Kidney tubule cell (primary cell): Measurements from ENCODE around the gene CSGALNACT2.

Source experiments
- DNase-seq: peaks from one replicate; pipeline ENCODE4 v3.0.0-alpha.2; 2018; ENCODE audit warnings: low spot score

CSGALNACT2 gene

GRCh38 chr10:43229208-43230061, 91.2 kb downstream of the CSGALNACT2 start:
- peak; percentile 27 for DNase-seq

GRCh38 chr10:43230101-43230908, 92.1 kb downstream of the CSGALNACT2 start:
- DNase-seq, result no peak

GRCh38 chr10:43230909-43231522, 92.8 kb downstream of the CSGALNACT2 start:
- DNase-seq, result no peak

GRCh38 chr10:43231523-43232078, 93.4 kb downstream of the CSGALNACT2 start:
- no peak for DNase-seq

GRCh38 chr10:43233601-43234430, 95.6 kb downstream of the CSGALNACT2 start:
- no peak for DNase-seq

GRCh38 chr10:43234471-43235041, 96.3 kb downstream of the CSGALNACT2 start:
- DNase-seq, result no peak
